ENCODE measurements around the gene ACSS3.
"Not testable (repeated sequence)": the region's sequence is repeated elsewhere in the genome, so short reads cannot be mapped to it uniquely, and the experiment has no call there.

ACSS3 gene

GRCh38 chr12:81167694-81168093, 89.8 kb downstream of the ACSS3 start:
- DNase-seq (ENCODE audit: low read depth) = no peak

- DNase-seq (ENCODE audit: low read depth) = no peak
Measured at GRCh38 chr12:81168445-81168844, 90.6 kb downstream of the ACSS3 start.

- DNase-seq (ENCODE audit: low read depth) = no peak
Measured at GRCh38 chr12:81170072-81170471, 92.2 kb downstream of the ACSS3 start.

GRCh38 chr12:81172851-81173250, 95.0 kb downstream of the ACSS3 start:
- no peak for DNase-seq (ENCODE audit: low read depth)

GRCh38 chr12:81174664-81175063, 96.8 kb downstream of the ACSS3 start:
- no peak for DNase-seq (ENCODE audit: low read depth)

GRCh38 chr12:81176796-81177195, 98.9 kb downstream of the ACSS3 start:
- no peak for DNase-seq (ENCODE audit: low read depth)

- DNase-seq (ENCODE audit: low read depth) = no peak
Measured at GRCh38 chr12:81181691-81182090, 103.8 kb downstream of the ACSS3 start.

GRCh38 chr12:81187686-81188085, 109.8 kb downstream of the ACSS3 start:
- DNase-seq (ENCODE audit: low read depth) = no peak

- DNase-seq (ENCODE audit: low read depth) = no peak
Measured at GRCh38 chr12:81196595-81196994, 118.7 kb downstream of the ACSS3 start.

- not testable (repeated sequence) for DNase-seq (ENCODE audit: low read depth)
Measured at GRCh38 chr12:81200561-81200960, 122.7 kb downstream of the ACSS3 start.

GRCh38 chr12:81203671-81204204, 125.9 kb downstream of the ACSS3 start:
- DNase-seq (ENCODE audit: low read depth) = no peak

- no peak for DNase-seq (ENCODE audit: low read depth)
Measured at GRCh38 chr12:81205416-81205815, 127.5 kb downstream of the ACSS3 start.

GRCh38 chr12:81206429-81206828, 128.6 kb downstream of the ACSS3 start:
- no peak for DNase-seq (ENCODE audit: low read depth)

GRCh38 chr12:81207173-81207572, 129.3 kb downstream of the ACSS3 start:
- no peak for DNase-seq (ENCODE audit: low read depth)

- DNase-seq (ENCODE audit: low read depth) = no peak
Measured at GRCh38 chr12:81207664-81208063, 129.8 kb downstream of the ACSS3 start.

GRCh38 chr12:81208187-81208911, 130.5 kb downstream of the ACSS3 start:
- DNase-seq (ENCODE audit: low read depth) = no peak

GRCh38 chr12:81209012-81209411, 131.1 kb downstream of the ACSS3 start:
- no peak for DNase-seq (ENCODE audit: low read depth)

GRCh38 chr12:81209772-81210225, 131.9 kb downstream of the ACSS3 start:
- not testable (repeated sequence) for DNase-seq (ENCODE audit: low read depth)

- no peak for DNase-seq (ENCODE audit: low read depth)
Measured at GRCh38 chr12:81211306-81211705, 133.4 kb downstream of the ACSS3 start.

- no peak for DNase-seq (ENCODE audit: low read depth)
Measured at GRCh38 chr12:81212996-81213696, 135.3 kb downstream of the ACSS3 start.

- DNase-seq (ENCODE audit: low read depth) = no peak
Measured at GRCh38 chr12:81216739-81217138, 138.9 kb downstream of the ACSS3 start.

- no peak for DNase-seq (ENCODE audit: low read depth)
Measured at GRCh38 chr12:81221681-81222080, 143.8 kb downstream of the ACSS3 start.

- DNase-seq (ENCODE audit: low read depth) = no peak
Measured at GRCh38 chr12:81222846-81223592, 145.1 kb downstream of the ACSS3 start.

Measured in stimulated activated CD8-positive, alpha-beta memory T cell treated with anti-CD3 and anti-CD28 coated beads, Interleukin-12 subunit alpha, Interleukin-12 subunit beta, amount 100 ng/mL, for 4 hours (primary cell).